DMS53 treated with DMSO at 0.1 percent for 48 hours (cell line): Measurements from ENCODE around the gene BNC2.

Experiments used
- DNase-seq: peaks from one replicate; lab custom pipeline; 2025; ENCODE audit not compliant: unreplicated experiment; lab: John Stamatoyannopoulos, UW

The BNC2 gene

GRCh38 chr9:16869131-16869881, 1.2 kb downstream of the BNC2 start:
- no peak for DNase-seq

GRCh38 chr9:16868701-16869100, 1.8 kb downstream of the BNC2 start:
- no peak for DNase-seq

GRCh38 chr9:16867576-16868311, 2.7 kb downstream of the BNC2 start:
- no peak for DNase-seq

GRCh38 chr9:16866587-16866986, 3.9 kb downstream of the BNC2 start:
- DNase-seq: no peak

- DNase-seq: no peak
Observed at GRCh38 chr9:16864649-16865434, 5.6 kb downstream of the BNC2 start.

- DNase-seq: no peak
Observed at GRCh38 chr9:16848179-16848578, 22.3 kb downstream of the BNC2 start.

- no peak for DNase-seq
Observed at GRCh38 chr9:16846986-16847385, 23.5 kb downstream of the BNC2 start.

- DNase-seq: no peak
Observed at GRCh38 chr9:16846367-16846766, 24.1 kb downstream of the BNC2 start.

GRCh38 chr9:16834817-16835216, 35.7 kb downstream of the BNC2 start:
- DNase-seq: no peak

- DNase-seq: no peak
Observed at GRCh38 chr9:16833296-16833835, 37.1 kb downstream of the BNC2 start.

- no peak for DNase-seq
Observed at GRCh38 chr9:16832101-16832500, 38.4 kb downstream of the BNC2 start.

GRCh38 chr9:16830806-16831205, 39.7 kb downstream of the BNC2 start:
- no peak for DNase-seq

GRCh38 chr9:16828340-16829281, 41.9 kb downstream of the BNC2 start:
- DNase-seq: no peak

GRCh38 chr9:16825971-16826625, 44.4 kb downstream of the BNC2 start:
- DNase-seq: no peak

- DNase-seq: no peak
Observed at GRCh38 chr9:16825331-16825725, 45.1 kb downstream of the BNC2 start.

GRCh38 chr9:16824545-16825330, 45.7 kb downstream of the BNC2 start:
- no peak for DNase-seq

- DNase-seq: no peak
Observed at GRCh38 chr9:16823906-16824305, 46.6 kb downstream of the BNC2 start.

- no peak for DNase-seq
Observed at GRCh38 chr9:16821344-16821743, 49.1 kb downstream of the BNC2 start.

- no peak for DNase-seq
Observed at GRCh38 chr9:16817514-16817913, 53.0 kb downstream of the BNC2 start.
